ENCODE data around the gene FGFRL1. TPM values are rescaled to one million over a fixed set of nuclear protein-coding genes. Genes with fewer than 3 reads are reported as not detected.

Gene FGFRL1
- total and polyA plus RNA-seq, 2 experiments from 2014 or later, result 28.1 to 34.0 TPM

DNA sequence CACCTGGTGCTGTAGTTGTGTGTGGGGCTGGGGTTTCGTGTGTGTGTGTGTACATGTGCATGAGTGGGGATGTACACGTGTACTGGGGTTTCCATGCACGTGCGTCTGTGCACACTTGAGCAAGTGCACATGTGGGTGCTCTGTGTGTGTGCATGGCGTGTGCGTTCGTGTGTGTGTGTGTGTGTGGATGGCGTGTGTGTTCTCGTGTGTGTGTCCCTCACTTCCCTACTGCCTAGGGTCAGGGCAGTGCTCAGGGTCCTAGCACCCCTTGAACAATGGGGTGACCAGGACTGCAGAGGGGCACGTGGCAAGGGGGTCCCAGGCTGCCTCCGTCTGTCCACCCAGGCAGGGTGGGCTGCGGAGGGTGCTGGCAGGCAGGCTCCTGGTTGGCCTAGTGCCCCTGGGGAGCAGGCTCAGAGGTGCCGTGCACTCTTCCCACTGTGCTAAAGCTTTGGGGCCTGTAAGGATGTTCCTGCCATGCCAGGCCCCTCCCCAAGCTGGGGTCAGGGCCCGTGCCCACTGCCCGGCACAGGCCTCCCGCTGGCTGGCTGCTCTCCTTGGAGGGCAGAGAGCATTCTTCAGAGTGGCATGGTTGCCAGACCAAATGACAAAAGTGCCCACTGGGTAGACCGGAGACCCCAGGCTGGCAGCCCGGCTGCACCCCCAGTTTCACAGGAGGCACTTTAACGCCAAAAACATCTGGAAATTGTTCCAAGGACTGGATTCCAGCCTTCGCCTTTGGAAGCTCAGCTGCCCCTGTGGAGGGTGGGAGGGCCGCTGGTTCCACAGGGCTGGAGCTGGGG is 29.1 kb downstream of the FGFRL1 start:
- H3K4me3 ChIP-seq, result no peak overlapping the region
- TF ChIP-seq CTCF (IDR thresholded peaks at IDR 0.05; ENCODE audit: poor library complexity) (no peak), EZH2phosphoT487 (IDR thresholded peaks at IDR 0.05; ENCODE audit: low read depth, severe bottlenecking, unreplicated experiment) (no peak), EZH2 (IDR thresholded peaks at IDR 0.05; ENCODE audit: borderline replicate concordance) (no peak)
- no peaks in the 10 kb centered on the region for H3K79me2 ChIP-seq
- no peaks in the 10 kb centered on the region for H3K9me2 ChIP-seq (replicated peaks; ENCODE audit: insufficient read depth)
- H4K20me1 ChIP-seq (ENCODE audit: insufficient read depth, poor library complexity, severe bottlenecking), result no peaks in the 10 kb centered on the region
- H3K9me3 ChIP-seq (ENCODE audit: low read depth), result no peaks in the 10 kb centered on the region
- 93% methylated on average over 19 of the region's 21 CpGs for WGBS (ENCODE audit: low lambda C conversion rate, missing lambda C conversion rate)
- no peaks in the 10 kb centered on the region for H3K36me3 ChIP-seq (replicated peaks; ENCODE audit: insufficient read depth, low read depth)
- H2AFZ ChIP-seq, result no peak overlapping the region
- no peak overlapping the region for H3K4me2 ChIP-seq
- peaks cover 40% of the 10 kb centered on the region for H3K4me1 ChIP-seq (ENCODE audit: insufficient read depth)
- no peak for DNase-seq (ENCODE audit: low spot score)
- H3K27me3 ChIP-seq, result no peaks in the 10 kb centered on the region
- H3K27ac ChIP-seq, result peak overlapping the region; percentile 91

DNA sequence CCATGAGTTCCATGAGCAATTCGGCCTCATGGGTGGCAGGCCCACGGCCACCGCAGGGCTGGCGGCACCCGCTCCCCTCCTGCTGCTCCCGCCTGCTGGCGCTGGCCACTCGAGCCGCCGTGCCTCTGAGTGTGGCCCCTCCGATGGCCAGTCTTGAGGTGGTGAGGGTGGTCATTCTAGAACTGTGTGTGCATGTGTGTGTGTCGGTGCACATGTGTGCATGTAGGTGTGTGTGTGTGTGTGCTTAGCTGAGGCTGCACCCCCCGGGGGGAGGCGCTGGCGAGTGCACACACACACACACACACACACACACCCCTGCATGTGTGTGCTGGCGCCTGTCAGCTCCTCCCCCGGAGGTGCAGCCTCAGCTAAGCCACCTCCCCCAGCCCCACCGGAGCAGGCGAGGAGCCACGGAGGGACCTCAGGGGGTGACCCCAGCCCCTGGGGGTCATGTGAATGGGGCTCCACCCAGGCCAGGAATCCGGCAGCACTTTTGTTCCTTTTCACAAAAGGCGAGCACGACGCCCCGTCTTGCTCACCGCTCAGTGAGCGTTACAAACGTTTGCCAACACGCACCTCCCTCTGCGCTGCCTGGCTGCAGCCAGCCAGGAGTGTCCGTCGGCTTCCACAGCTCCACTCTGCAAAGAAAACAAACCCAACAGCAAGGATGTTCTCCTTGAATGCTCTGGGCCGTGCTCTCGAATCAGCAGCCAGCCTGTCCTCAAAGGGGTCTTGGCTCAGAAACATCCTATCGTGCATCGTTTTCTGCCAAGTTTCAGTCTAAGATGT is 29.9 kb downstream of the FGFRL1 start:
- DNase-seq (ENCODE audit: low spot score), result peak; percentile 51
- H3K36me3 ChIP-seq (replicated peaks; ENCODE audit: insufficient read depth, low read depth), result no peaks in the 10 kb centered on the region
- H3K9me3 ChIP-seq (ENCODE audit: low read depth), result no peaks in the 10 kb centered on the region
- TF ChIP-seq EZH2 (IDR thresholded peaks at IDR 0.05; ENCODE audit: borderline replicate concordance) (no peak), EZH2phosphoT487 (IDR thresholded peaks at IDR 0.05; ENCODE audit: low read depth, severe bottlenecking, unreplicated experiment) (no peak)
- H3K79me2 ChIP-seq, result no peaks in the 10 kb centered on the region
- no peak overlapping the region for H3K4me3 ChIP-seq
- H3K9me2 ChIP-seq (replicated peaks; ENCODE audit: insufficient read depth), result no peaks in the 10 kb centered on the region
- H4K20me1 ChIP-seq (ENCODE audit: insufficient read depth, poor library complexity, severe bottlenecking), result no peaks in the 10 kb centered on the region
- no peaks in the 10 kb centered on the region for H3K27me3 ChIP-seq
- peak overlapping the region; percentile 91 for H3K27ac ChIP-seq
- WGBS (ENCODE audit: low lambda C conversion rate, missing lambda C conversion rate), result 70% methylated on average over 33 of the region's 36 CpGs
- peak overlapping the region; percentile 57 for H3K4me2 ChIP-seq
- peaks cover 40% of the 10 kb centered on the region for H3K4me1 ChIP-seq (ENCODE audit: insufficient read depth)
- no peak overlapping the region for H2AFZ ChIP-seq

DNA sequence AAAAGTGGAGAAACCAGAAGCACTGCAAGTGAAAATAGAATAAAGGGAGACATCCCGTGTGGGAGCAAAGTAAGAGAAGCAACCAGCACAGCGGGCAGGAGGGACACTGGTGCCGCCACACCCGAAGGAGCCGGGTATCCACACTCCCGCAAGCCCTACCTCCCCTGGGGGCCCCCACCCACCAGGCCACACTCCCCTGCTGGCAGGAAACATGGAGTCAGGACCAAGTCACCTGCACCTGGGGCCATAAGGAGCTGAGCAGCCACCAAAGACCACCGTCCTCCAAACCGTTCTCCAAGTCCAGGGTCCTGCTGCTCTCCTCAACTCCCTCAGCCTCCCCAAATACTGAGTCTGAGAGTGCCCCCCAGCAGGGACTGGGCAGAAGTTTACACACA is 30.5 kb downstream of the FGFRL1 start:
- Histone ChIP-seq H3K9me3 (ENCODE audit: low read depth) (no peaks in the 10 kb centered on the region), H3K36me3 (replicated peaks; ENCODE audit: insufficient read depth, low read depth) (no peaks in the 10 kb centered on the region), H3K4me2 (peak overlapping the region; percentile 57), H3K9me2 (replicated peaks; ENCODE audit: insufficient read depth) (no peaks in the 10 kb centered on the region), H3K27me3 (no peaks in the 10 kb centered on the region), H4K20me1 (ENCODE audit: insufficient read depth, poor library complexity, severe bottlenecking) (no peaks in the 10 kb centered on the region), H2AFZ (no peak overlapping the region), H3K4me3 (no peak overlapping the region), H3K4me1 (ENCODE audit: insufficient read depth) (peaks cover 40% of the 10 kb centered on the region), H3K27ac (peak overlapping the region; percentile 91), H3K79me2 (no peaks in the 10 kb centered on the region)
- TF ChIP-seq CTCF (IDR thresholded peaks at IDR 0.05; ENCODE audit: poor library complexity) (no peak), EZH2 (IDR thresholded peaks at IDR 0.05; ENCODE audit: borderline replicate concordance) (no peak), EZH2phosphoT487 (IDR thresholded peaks at IDR 0.05; ENCODE audit: low read depth, severe bottlenecking, unreplicated experiment) (no peak)
- WGBS (ENCODE audit: low lambda C conversion rate, missing lambda C conversion rate), result 74% methylated on average over 8 of the region's 8 CpGs
- no peak for DNase-seq (ENCODE audit: low spot score)
